NOMO-1 (cell line): ENCODE measurements around the gene OR2T29.
"Not testable (repeated sequence)": the region's sequence is repeated elsewhere in the genome, so short reads cannot be mapped to it uniquely, and the experiment has no call there.

Experiments used
- DNase-seq, 2 experiments: peaks; one replicate each; lab custom pipeline; 2025; ENCODE audit not compliant: unreplicated experiment in 2 of 2; lab: John Stamatoyannopoulos, UW

Gene OR2T29

DNA sequence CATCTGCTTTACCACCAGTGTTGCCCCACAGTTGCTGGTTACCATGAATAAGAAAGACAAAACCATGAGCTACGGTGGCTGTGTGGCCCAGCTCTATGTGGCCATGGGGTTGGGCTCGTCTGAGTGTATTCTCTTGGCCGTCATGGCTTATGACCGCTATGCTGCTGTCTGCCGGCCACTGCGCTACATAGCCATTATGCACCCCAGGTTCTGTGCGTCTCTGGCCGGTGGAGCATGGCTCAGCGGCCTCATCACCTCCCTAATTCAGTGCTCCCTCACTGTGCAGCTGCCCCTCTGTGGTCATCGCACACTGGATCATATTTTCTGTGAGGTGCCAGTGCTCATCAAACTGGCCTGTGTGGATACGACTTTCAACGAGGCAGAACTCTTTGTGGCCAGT is 40.7 kb downstream of the OR2T29 start:
- no peak for DNase-seq

DNA sequence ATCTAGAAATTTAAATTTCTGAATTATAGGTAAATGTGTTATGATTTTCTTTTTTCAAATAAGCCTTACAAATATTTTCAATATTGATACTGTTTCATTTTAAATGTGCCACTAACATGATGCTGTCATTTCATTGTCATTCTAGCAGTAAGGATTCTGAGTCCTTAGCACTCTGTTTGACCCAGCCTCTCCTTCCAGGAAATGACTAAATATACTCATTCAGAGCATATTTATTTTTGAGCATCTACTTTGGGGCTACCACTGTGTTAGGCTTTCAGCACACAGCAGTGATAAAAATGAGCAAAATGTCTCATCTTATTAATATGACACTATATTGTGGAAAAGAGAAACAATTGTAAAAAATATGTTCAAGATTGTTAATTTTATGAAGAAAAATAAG is 52.4 kb downstream of the OR2T29 start:
- DNase-seq: not testable (repeated sequence)

DNA sequence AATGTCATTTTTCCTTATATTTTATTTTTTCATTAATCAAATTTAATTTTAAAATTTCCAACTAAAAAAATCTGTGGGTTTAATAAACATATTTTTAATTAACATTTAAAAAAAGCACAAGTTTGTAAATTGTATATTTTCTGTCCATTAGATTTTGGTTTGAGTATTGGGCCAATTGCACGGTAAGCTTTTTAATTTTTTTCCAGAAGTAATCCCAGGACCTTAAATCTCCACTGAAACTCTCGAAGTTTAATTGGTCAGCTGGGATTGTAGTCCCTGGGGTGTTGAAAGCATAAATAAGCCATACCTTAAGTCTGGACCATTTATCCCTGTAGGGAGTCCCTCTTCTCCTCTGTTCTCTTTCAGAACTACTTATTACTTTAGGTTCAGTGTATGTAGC is 54.8 kb downstream of the OR2T29 start, which contains the start of gene OR2G6:
OR2G6 (plus strand) TSS at position 301 of the 400 bp plus-strand sequence. CDS start 13,574 bp downstream, outside the sequence.
- not testable (repeated sequence) for DNase-seq
